Measurements from ENCODE around the gene ARAP2.

The ARAP2 gene

GRCh38 chr4:36174570-36174969 lies 69.7 kb downstream of the ARAP2 start:
- DNase-seq, result no peak

GRCh38 chr4:36173905-36174304 lies 70.4 kb downstream of the ARAP2 start:
- DNase-seq, result no peak

GRCh38 chr4:36172656-36173055 lies 71.7 kb downstream of the ARAP2 start:
- no peak for DNase-seq

GRCh38 chr4:36168127-36168878 lies 76.0 kb downstream of the ARAP2 start:
- no peak for DNase-seq

DNA sequence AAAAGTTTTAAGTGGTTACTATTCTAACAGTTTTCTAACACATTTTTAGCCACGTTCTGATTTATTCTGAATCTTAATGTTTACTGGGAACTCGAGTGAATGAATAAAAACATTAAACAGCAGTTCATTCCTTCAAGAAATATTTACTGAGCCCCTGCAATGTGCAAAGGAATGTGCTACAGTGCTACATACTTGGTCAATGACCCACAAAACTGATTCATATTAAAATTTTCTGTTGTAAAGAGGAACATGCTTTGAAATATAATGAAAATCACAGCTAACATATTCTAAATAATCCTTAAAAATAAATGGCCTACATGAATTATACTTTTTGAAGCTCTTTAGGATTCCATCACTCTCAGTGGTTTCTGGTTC lies 78.7 kb downstream of the ARAP2 start:
- no peak for DNase-seq

DNA sequence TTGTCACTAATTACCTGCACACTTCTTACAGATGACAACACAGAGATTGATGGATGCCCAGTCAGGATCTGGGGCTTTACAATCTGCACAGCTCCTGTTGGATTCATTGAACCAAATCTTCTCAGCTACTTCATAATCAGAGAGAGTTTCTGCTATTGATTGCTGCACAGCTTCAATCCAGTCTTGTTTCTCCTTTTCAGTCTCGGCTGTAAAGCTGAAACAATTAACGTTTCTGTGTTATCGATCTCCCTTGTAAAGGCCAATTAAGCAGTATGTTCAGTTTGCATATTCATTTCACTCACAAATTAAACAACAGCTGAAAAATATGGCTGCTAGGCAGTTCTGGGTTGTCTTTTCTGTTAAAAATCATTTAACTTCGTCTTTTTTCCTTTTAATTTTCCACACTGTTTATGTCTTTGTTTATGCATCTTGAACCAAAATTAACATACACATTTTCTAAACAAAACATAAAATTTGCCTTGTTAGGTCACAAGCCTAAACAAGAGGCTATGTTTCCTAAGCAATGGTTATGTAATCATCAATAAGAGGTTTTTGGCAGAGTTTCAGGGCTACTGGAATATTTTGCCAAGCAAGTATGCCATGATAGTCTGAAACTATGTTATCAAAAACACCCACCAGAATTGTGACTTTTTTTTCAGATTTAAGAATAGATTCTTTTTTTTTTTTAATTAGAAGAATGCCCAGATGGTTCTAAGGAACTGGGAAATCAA lies 79.2 kb downstream of the ARAP2 start:
- DNase-seq, result no peak

- no peak for DNase-seq
These were observed 81.1 kb downstream of the ARAP2 start for GRCh38 chr4:36163198-36163597.

DNA sequence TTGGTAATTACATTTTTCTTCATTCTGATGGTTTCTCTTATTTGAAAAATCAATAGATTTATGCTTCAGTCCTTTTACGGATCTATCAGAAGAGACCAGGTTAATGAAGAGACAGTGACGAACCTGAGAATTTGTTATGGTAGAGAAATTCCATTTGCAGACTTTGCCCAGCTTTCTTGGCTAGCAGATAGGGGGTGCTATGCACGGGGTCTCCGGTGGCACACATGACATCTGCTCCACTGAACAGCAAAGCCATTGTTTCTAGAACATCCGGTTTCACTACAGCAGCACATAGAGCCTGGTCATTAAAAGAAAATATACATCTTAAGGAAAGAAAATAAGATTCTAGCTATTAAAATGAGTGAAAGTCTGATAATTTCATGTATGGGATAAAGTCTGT lies 85.1 kb downstream of the ARAP2 start:
- DNase-seq, result no peak

GRCh38 chr4:36152735-36153134 lies 91.6 kb downstream of the ARAP2 start:
- DNase-seq, result no peak

- no peak for DNase-seq
These were observed 101.8 kb downstream of the ARAP2 start for GRCh38 chr4:36142504-36142903.

DNA sequence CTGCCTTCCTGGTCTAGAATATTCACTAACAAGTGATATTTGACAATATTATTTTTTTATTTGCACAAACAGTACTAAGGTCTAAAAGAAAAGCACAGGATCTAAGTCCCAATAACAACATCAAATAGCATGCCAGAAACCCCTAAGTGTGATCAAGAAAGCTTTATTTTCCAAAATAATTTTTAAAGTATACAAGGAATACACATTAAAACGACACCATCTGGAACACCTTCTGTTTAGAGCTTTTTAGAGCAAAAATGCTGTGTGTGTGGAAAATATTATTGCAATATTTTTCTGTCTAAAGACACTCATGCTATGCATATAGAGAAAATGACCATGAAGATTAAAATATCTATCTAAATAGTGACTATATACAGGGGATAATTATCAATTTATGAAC lies 103.1 kb downstream of the ARAP2 start:
- no peak for DNase-seq

GRCh38 chr4:36140421-36140820 lies 103.9 kb downstream of the ARAP2 start:
- peak; percentile 11 for DNase-seq

DNA sequence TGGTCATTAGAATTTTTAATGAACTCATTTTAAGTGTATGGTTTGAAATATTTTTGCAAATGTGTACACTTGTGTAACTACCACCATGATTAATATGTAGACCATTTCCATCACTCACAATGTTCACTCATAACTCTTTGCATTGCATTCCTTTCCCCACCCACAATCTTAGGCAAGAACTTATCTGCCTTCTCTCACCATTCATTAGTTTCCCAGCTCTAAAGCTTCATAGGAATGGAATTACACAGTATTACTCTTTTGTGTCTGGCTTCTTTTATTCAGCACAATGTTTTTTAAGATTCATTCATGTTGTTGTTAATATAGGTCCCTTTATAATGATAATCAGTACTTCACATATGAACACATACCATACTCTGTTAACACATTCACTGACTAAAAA lies 106.1 kb downstream of the ARAP2 start:
- no peak for DNase-seq

GRCh38 chr4:36137336-36137735 lies 107.0 kb downstream of the ARAP2 start:
- no peak for DNase-seq

- DNase-seq, result no peak
These were observed 110.7 kb downstream of the ARAP2 start for GRCh38 chr4:36133658-36134057.

DNA sequence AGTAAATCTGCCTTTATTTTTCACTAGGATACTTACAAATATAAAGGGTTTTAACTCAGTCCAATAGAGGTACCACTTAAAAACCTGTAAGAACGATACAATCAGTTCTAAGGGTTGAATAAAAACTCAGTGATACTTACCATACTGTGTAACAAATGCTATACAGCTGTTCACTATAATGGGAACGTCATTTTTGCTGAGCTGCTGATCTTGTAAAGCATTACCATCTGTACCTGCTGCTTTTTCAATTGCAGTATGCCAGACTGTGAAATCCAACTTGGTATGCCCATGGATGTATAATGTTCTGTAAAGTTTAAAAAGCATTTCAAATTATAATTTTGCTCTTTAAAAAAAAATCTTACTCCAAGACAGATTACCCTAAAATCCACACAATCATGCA lies 111.2 kb downstream of the ARAP2 start:
- DNase-seq, result no peak

- no peak for DNase-seq
These were observed 113.7 kb downstream of the ARAP2 start for GRCh38 chr4:36130641-36131040.

GRCh38 chr4:36128689-36129088 lies 115.6 kb downstream of the ARAP2 start:
- no peak for DNase-seq

DNA sequence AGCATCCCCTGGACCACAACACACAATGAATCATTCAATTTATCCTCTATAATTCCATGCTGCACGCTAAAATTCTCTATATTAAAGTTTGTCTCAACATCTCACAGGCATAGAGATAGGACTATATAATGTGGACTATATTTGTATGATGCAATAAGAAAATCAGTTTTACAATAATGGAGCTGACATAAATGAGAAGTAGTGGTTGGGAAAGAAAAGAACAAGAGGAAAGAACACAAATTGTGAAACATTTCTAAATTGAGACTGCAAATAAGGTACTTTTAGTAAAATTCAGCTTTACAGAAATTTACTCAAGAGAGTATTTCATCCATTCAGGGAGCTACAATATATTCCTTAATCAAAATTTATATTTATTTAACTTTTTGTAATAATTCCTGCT lies 120.4 kb downstream of the ARAP2 start:
- DNase-seq, result no peak

DNA sequence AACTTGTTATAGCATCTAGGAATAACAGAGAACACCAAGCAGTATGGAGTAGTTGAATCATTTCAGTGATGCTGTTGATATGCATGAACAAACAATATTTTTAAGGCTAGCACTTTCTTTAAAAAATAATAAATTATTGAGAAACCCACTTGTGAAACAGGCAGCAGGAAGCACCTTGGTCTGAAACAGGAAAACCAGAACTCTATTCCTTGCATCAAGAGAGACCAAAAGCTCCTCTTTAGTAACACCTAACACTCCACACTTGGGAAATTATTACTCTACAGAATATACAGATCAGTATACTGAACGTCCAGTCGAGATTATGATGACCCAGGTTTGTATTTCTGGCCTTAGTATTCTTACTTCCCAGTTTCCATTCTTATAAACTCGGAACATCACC lies 129.0 kb downstream of the ARAP2 start:
- no peak for DNase-seq

DNA sequence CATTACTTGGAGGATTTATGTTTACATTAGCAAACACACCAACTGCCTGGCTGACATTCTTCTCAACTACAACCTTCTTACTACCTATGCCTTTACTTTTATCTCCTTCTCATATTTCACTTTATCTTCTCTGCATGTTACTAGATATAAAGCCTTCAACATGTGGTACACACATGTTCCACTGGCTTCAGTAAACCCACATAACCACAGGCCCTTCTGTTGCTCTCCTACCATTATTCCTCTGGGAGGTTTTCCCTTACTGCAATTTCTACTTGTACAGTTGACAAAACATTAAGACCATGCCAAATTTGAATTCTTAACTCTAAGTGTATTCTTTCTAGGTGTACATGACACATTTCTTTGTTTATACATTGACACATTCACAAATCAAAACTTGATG lies 133.1 kb downstream of the ARAP2 start:
- no peak for DNase-seq

DNA sequence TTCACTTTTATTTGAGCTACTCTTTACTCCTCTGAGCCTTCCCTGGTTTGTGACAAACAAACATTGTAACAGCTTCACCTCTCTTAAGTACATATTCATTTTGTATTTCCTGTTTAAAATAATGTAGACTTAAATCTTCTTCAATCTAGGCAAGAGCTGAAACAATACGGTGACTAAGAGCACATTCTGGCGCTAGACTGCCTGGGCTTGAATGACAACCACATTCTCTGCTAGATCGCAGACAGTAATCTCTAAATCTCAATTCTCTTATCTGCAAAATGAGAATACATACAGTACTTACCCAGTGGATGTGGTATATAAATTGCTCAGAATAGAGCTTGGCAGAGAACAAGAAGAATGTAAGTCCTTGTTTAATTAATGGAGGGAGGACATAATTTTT lies 144.8 kb downstream of the ARAP2 start:
- DNase-seq, result no peak

DNA sequence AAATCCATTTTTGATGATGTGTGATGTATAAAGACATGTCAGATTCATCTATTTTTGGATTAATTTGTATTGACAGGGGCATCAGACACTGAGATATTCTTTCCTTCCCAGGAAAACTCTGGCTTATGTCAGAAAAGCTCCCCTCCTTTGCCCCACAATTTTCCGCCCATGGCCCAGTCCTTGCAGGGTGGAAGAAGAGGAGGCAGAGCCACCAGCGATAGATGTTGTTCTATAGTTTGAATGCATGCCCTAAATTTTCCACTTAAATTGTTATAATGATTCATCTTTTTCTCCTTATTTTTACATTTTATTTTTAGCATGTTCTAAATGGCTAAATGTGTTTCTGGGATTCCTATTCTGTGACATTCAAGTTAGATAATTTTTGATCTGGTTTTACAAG lies 149.3 kb downstream of the ARAP2 start:
- DNase-seq, result no peak

DNA sequence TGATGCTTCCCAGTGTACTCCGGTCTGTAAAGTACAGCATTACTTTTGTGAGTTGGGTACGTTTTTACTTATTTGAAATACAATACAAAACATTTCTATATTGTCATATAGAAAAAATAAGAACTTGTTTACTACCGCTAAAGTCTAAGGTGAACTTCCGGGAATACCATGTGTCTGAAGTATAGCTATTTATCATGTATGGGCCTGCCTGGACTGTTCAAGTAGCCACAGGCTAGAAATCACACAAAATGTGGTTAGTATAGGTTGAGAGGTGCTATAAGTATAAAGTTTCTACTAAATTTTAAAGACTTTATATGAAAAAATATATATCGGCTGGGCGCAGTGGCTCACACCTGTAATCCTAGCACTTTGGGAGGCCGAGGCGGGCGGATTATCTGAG lies 152.3 kb downstream of the ARAP2 start:
- DNase-seq, result no peak

GRCh38 chr4:36088542-36088941 lies 155.8 kb downstream of the ARAP2 start:
- DNase-seq, result peak; percentile 16
